ENCODE measurements around the gene ICA1L.

Gene ICA1L

GRCh38 chr2:202736826-202737225, 134.7 kb downstream of the ICA1L start:
- ChIA-PET POLR2A (no interaction called here), CTCF (no interaction called here)
- DNase-seq (ENCODE audit: low read depth, low spot score) = no peak
- TF ChIP-seq CTCF (IDR thresholded peaks at IDR 0.05; ENCODE audit: insufficient read depth, low read length, missing control alignments) = no peak
- H3K4me3 ChIP-seq (ENCODE audit: low read depth, low read length) = no peak overlapping the region

- no peak for DNase-seq (ENCODE audit: low read depth, low spot score)
- H3K4me3 ChIP-seq (ENCODE audit: low read depth, low read length) = no peak overlapping the region
- POLR2A ChIA-PET = no interaction called here
- TF ChIP-seq CTCF (IDR thresholded peaks at IDR 0.05; ENCODE audit: insufficient read depth, low read length, missing control alignments) = no peak
- CTCF ChIA-PET = no interaction called here
These were observed 145.5 kb downstream of the ICA1L start for GRCh38 chr2:202726070-202726469.

GRCh38 chr2:202723746-202724145, 147.8 kb downstream of the ICA1L start:
- no peak overlapping the region for H3K4me3 ChIP-seq (ENCODE audit: low read depth, low read length)
- DNase-seq (ENCODE audit: low read depth, low spot score) = no peak
- TF ChIP-seq CTCF (IDR thresholded peaks at IDR 0.05; ENCODE audit: insufficient read depth, low read length, missing control alignments) = no peak
- CTCF ChIA-PET = no interaction called here
- POLR2A ChIA-PET = no interaction called here
